OCI-LY7 (cell line): ENCODE measurements around the gene PCP4L1.

Experiments
- CTCF ChIP-seq: fragments of 200-600 bp; sonication (generic); conservative IDR thresholded peaks from 2 replicates; pipeline ENCODE4 v1.5.1; 2014; ENCODE audit warnings: mild to moderate bottlenecking, antibody characterized with exemption, low read length, moderate library complexity, mixed read lengths
- EZH2phosphoT487 ChIP-seq: fragments of 200-600 bp; sonication (generic); IDR thresholded peaks from 2 replicates; pipeline ENCODE4 v1.6.1; 2018; ENCODE audit warnings: low read depth, borderline replicate concordance, mild to moderate bottlenecking, mixed run types, antibody characterized with exemption, low read length, moderate library complexity, mixed read lengths

DNA sequence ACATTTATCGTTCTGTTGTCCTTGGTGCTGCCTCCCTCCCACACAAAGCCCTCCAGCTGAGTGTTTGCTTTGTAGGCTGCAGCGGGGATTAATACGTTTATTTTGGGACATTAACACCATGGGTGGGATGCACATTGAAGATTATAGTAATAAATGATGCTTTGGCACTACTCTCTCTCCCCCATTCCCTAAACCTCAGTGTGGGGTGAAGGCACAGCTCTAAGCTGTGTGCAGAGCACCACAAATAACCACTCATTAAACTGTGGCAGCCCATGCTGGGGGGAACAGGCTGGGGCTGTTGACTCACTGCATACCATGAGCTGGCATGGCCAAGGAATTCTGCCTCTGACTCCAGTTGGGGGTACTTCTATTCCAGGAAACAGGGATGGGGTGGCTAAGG is 7.7 kb downstream of the PCP4L1 start:
- no peak for TF ChIP-seq CTCF
- TF ChIP-seq EZH2phosphoT487: no peak
